ENCODE data around the gene FBXL7. TPM values are rescaled to one million over a fixed set of nuclear protein-coding genes. Genes with fewer than 3 reads are reported as not detected.
"Not testable (repeated sequence)": the region's sequence is repeated elsewhere in the genome, so short reads cannot be mapped to it uniquely, and the experiment has no call there.

FBXL7 gene
- total RNA-seq, 5 donors from 2014 or later (not counting 1 experiment from before 2014, with no cell fraction given), result 0.06 to 0.07 TPM; not detected in 3

GRCh38 chr5:15864536-15865215 lies 364.7 kb downstream of the FBXL7 start:
- POLR2A ChIA-PET, result no interaction called here
- CTCF ChIA-PET, result no interaction called here
- WGBS (ENCODE audit: insufficient coverage), result 83% methylated on average over 3 of the region's 4 CpGs
- H3K27ac ChIP-seq (ENCODE audit: low read length), result no peak overlapping the region
- Mint-ChIP-seq H3K4me1 (no peaks in the 10 kb centered on the region), H3K36me3 (no peaks in the 10 kb centered on the region), H3K27me3 (no peaks in the 10 kb centered on the region), H3K9me3 (peaks cover 18 to 25% (median 24%) of the 10 kb centered on the region in 3 donors), H3K4me3 (no peak overlapping the region), H3K27ac (no peak overlapping the region)
- H3K4me3 ChIP-seq (ENCODE audit: control insufficient read depth in 1 of 2, extremely low read depth in 1 of 2, low read length in 1 of 2), result no peak overlapping the region
- ATAC-seq (replicated peaks in 1 of 4), result no peak
- H3K4me1 ChIP-seq (ENCODE audit: control insufficient read depth in 1 of 2, extremely low read depth in 1 of 2, insufficient read depth in 2 of 2, low read length in 2 of 2), result no peaks in the 10 kb centered on the region
- H3K27me3 ChIP-seq (replicated peaks in 1 of 2; ENCODE audit: control insufficient read depth in 2 of 2, extremely low read depth in 1 of 2, insufficient read depth in 2 of 2, low read length in 1 of 2), result no peaks in the 10 kb centered on the region
- H3K9me3 ChIP-seq, result no peaks in the 10 kb centered on the region
- no peaks in the 10 kb centered on the region for H3K36me3 ChIP-seq (ENCODE audit: control insufficient read depth in 2 of 2, extremely low read depth in 1 of 2, insufficient read depth in 1 of 2, low read length in 1 of 2)
- DNase-seq, result no peak

- H3K4me3 ChIP-seq (ENCODE audit: control insufficient read depth in 1 of 2, extremely low read depth in 1 of 2, low read length in 1 of 2); H3K4me3 Mint-ChIP-seq; H3K4me1 ChIP-seq (ENCODE audit: control insufficient read depth in 1 of 2, extremely low read depth in 1 of 2, insufficient read depth in 2 of 2, low read length in 2 of 2); H3K27me3 Mint-ChIP-seq; H3K4me1 Mint-ChIP-seq; H3K9me3 ChIP-seq; ATAC-seq (replicated peaks in 1 of 4); POLR2A ChIA-PET; H3K36me3 ChIP-seq (ENCODE audit: control insufficient read depth in 2 of 2, extremely low read depth in 1 of 2, insufficient read depth in 1 of 2, low read length in 1 of 2); DNase-seq; CTCF ChIA-PET; H3K27ac Mint-ChIP-seq; H3K36me3 Mint-ChIP-seq; H3K27ac ChIP-seq (ENCODE audit: low read length); H3K27me3 ChIP-seq (replicated peaks in 1 of 2; ENCODE audit: control insufficient read depth in 2 of 2, extremely low read depth in 1 of 2, insufficient read depth in 2 of 2, low read length in 1 of 2): not testable (repeated sequence)
- 60% methylated on average over 1 of the region's 1 CpG for WGBS (ENCODE audit: insufficient coverage)
- peaks cover 30 to 40% (median 32%) of the 10 kb centered on the region in 3 donors for H3K9me3 Mint-ChIP-seq
Observed at GRCh38 chr5:15872259-15872658, 372.3 kb downstream of the FBXL7 start.

GRCh38 chr5:15877914-15878313 lies 377.9 kb downstream of the FBXL7 start:
- Histone ChIP-seq H3K4me1 (ENCODE audit: control insufficient read depth in 1 of 2, extremely low read depth in 1 of 2, insufficient read depth in 2 of 2, low read length in 2 of 2) (no peaks in the 10 kb centered on the region), H3K36me3 (ENCODE audit: control insufficient read depth in 2 of 2, extremely low read depth in 1 of 2, insufficient read depth in 1 of 2, low read length in 1 of 2) (no peaks in the 10 kb centered on the region), H3K9me3 (no peaks in the 10 kb centered on the region), H3K4me3 (ENCODE audit: control insufficient read depth in 1 of 2, extremely low read depth in 1 of 2, low read length in 1 of 2) (no peak overlapping the region), H3K27ac (ENCODE audit: low read length) (no peak overlapping the region), H3K27me3 (replicated peaks in 1 of 2; ENCODE audit: control insufficient read depth in 2 of 2, extremely low read depth in 1 of 2, insufficient read depth in 2 of 2, low read length in 1 of 2) (no peaks in the 10 kb centered on the region)
- Mint-ChIP-seq H3K27me3 (no peaks in the 10 kb centered on the region), H3K4me1 (no peaks in the 10 kb centered on the region), H3K36me3 (no peaks in the 10 kb centered on the region), H3K27ac (no peak overlapping the region), H3K4me3 (no peak overlapping the region), H3K9me3 (peaks cover 5 to 21% (median 8%) of the 10 kb centered on the region in 3 donors)
- WGBS (ENCODE audit: insufficient coverage), result 79% methylated on average over 2 of the region's 5 CpGs
- CTCF ChIA-PET, result no interaction called here
- POLR2A ChIA-PET, result no interaction called here
- ATAC-seq (replicated peaks in 1 of 4) (no peak), DNase-seq (no peak)

GRCh38 chr5:15880201-15880600 lies 380.2 kb downstream of the FBXL7 start:
- no peaks in the 10 kb centered on the region for H3K27me3 Mint-ChIP-seq
- no peaks in the 10 kb centered on the region for H3K27me3 ChIP-seq (replicated peaks in 1 of 2; ENCODE audit: control insufficient read depth in 2 of 2, extremely low read depth in 1 of 2, insufficient read depth in 2 of 2, low read length in 1 of 2)
- H3K4me3 ChIP-seq (ENCODE audit: control insufficient read depth in 1 of 2, extremely low read depth in 1 of 2, low read length in 1 of 2), result no peak overlapping the region
- no peaks in the 10 kb centered on the region for H3K36me3 ChIP-seq (ENCODE audit: control insufficient read depth in 2 of 2, extremely low read depth in 1 of 2, insufficient read depth in 1 of 2, low read length in 1 of 2)
- WGBS (ENCODE audit: insufficient coverage), result 43% methylated on average over 3 of the region's 3 CpGs
- H3K36me3 Mint-ChIP-seq, result no peaks in the 10 kb centered on the region
- no peak for ATAC-seq (replicated peaks in 1 of 4)
- no peaks in the 10 kb centered on the region for H3K9me3 ChIP-seq
- DNase-seq, result no peak
- no peak overlapping the region for H3K4me3 Mint-ChIP-seq
- POLR2A ChIA-PET, result no interaction called here
- no peak overlapping the region for H3K27ac ChIP-seq (ENCODE audit: low read length)
- H3K9me3 Mint-ChIP-seq, result peaks cover 3 to 7% (median 5%) of the 10 kb centered on the region in 3 donors
- CTCF ChIA-PET, result no interaction called here
- no peaks in the 10 kb centered on the region for H3K4me1 ChIP-seq (ENCODE audit: control insufficient read depth in 1 of 2, extremely low read depth in 1 of 2, insufficient read depth in 2 of 2, low read length in 2 of 2)
- no peaks in the 10 kb centered on the region for H3K4me1 Mint-ChIP-seq
- no peak overlapping the region for H3K27ac Mint-ChIP-seq

- no peak overlapping the region for H3K4me3 Mint-ChIP-seq
- no peak overlapping the region for H3K27ac Mint-ChIP-seq
- CTCF ChIA-PET, result no interaction called here
- POLR2A ChIA-PET, result no interaction called here
- no peak for ATAC-seq (replicated peaks in 1 of 4)
- H3K36me3 Mint-ChIP-seq, result no peaks in the 10 kb centered on the region
- no peaks in the 10 kb centered on the region for H3K4me1 ChIP-seq (ENCODE audit: control insufficient read depth in 1 of 2, extremely low read depth in 1 of 2, insufficient read depth in 2 of 2, low read length in 2 of 2)
- no peaks in the 10 kb centered on the region for H3K9me3 ChIP-seq
- H3K36me3 ChIP-seq (ENCODE audit: control insufficient read depth in 2 of 2, extremely low read depth in 1 of 2, insufficient read depth in 1 of 2, low read length in 1 of 2), result no peaks in the 10 kb centered on the region
- H3K27me3 Mint-ChIP-seq, result no peaks in the 10 kb centered on the region
- H3K27me3 ChIP-seq (replicated peaks in 1 of 2; ENCODE audit: control insufficient read depth in 2 of 2, extremely low read depth in 1 of 2, insufficient read depth in 2 of 2, low read length in 1 of 2), result no peaks in the 10 kb centered on the region
- no peak for DNase-seq
- peaks cover 2 to 8% (median 6%) of the 10 kb centered on the region in 3 donors for H3K9me3 Mint-ChIP-seq
- no CpG with 5 or more reads among the region's 3 CpGs for WGBS (ENCODE audit: insufficient coverage)
- H3K4me3 ChIP-seq (ENCODE audit: control insufficient read depth in 1 of 2, extremely low read depth in 1 of 2, low read length in 1 of 2), result no peak overlapping the region
- no peaks in the 10 kb centered on the region for H3K4me1 Mint-ChIP-seq
- H3K27ac ChIP-seq (ENCODE audit: low read length), result no peak overlapping the region
Observed at GRCh38 chr5:15885156-15885555, 385.2 kb downstream of the FBXL7 start.

- no peak for ATAC-seq (replicated peaks in 1 of 4)
- Histone ChIP-seq H3K4me3 (ENCODE audit: control insufficient read depth in 1 of 2, extremely low read depth in 1 of 2, low read length in 1 of 2) (no peak overlapping the region), H3K27ac (ENCODE audit: low read length) (no peak overlapping the region), H3K9me3 (no peaks in the 10 kb centered on the region), H3K27me3 (replicated peaks in 1 of 2; ENCODE audit: control insufficient read depth in 2 of 2, extremely low read depth in 1 of 2, insufficient read depth in 2 of 2, low read length in 1 of 2) (no peaks in the 10 kb centered on the region), H3K36me3 (ENCODE audit: control insufficient read depth in 2 of 2, extremely low read depth in 1 of 2, insufficient read depth in 1 of 2, low read length in 1 of 2) (no peaks in the 10 kb centered on the region), H3K4me1 (ENCODE audit: control insufficient read depth in 1 of 2, extremely low read depth in 1 of 2, insufficient read depth in 2 of 2, low read length in 2 of 2) (no peaks in the 10 kb centered on the region)
- peaks cover 2 to 8% (median 6%) of the 10 kb centered on the region in 3 donors for H3K9me3 Mint-ChIP-seq
- H3K4me3 Mint-ChIP-seq, result no peak overlapping the region
- H3K27me3 Mint-ChIP-seq, result no peaks in the 10 kb centered on the region
- DNase-seq, result no peak
- no peaks in the 10 kb centered on the region for H3K4me1 Mint-ChIP-seq
- H3K27ac Mint-ChIP-seq, result no peak overlapping the region
- no peaks in the 10 kb centered on the region for H3K36me3 Mint-ChIP-seq
- ChIA-PET POLR2A (no interaction called here), CTCF (no interaction called here)
- whole genome bisulfite sequencing (ENCODE audit: insufficient coverage), result 83% methylated on average over 1 of the region's 1 CpG
Observed at GRCh38 chr5:15886156-15886555, 386.2 kb downstream of the FBXL7 start.

- DNase-seq, result no peak
- Mint-ChIP-seq H3K27me3 (no peaks in the 10 kb centered on the region), H3K9me3 (peaks cover 0 to 12% (median 6%) of the 10 kb centered on the region in 3 donors), H3K27ac (no peak overlapping the region), H3K4me3 (no peak overlapping the region), H3K36me3 (no peaks in the 10 kb centered on the region), H3K4me1 (no peaks in the 10 kb centered on the region)
- H3K9me3 ChIP-seq, result no peaks in the 10 kb centered on the region
- no peak overlapping the region for H3K27ac ChIP-seq (ENCODE audit: low read length)
- ATAC-seq (replicated peaks in 1 of 4), result no peak
- ChIA-PET CTCF (no interaction called here), POLR2A (no interaction called here)
- H3K4me1 ChIP-seq (ENCODE audit: control insufficient read depth in 1 of 2, extremely low read depth in 1 of 2, insufficient read depth in 2 of 2, low read length in 2 of 2), result no peaks in the 10 kb centered on the region
- WGBS (ENCODE audit: insufficient coverage), result no CpG with 5 or more reads among the region's 3 CpGs
- H3K36me3 ChIP-seq (ENCODE audit: control insufficient read depth in 2 of 2, extremely low read depth in 1 of 2, insufficient read depth in 1 of 2, low read length in 1 of 2), result no peaks in the 10 kb centered on the region
- no peak overlapping the region for H3K4me3 ChIP-seq (ENCODE audit: control insufficient read depth in 1 of 2, extremely low read depth in 1 of 2, low read length in 1 of 2)
- H3K27me3 ChIP-seq (replicated peaks in 1 of 2; ENCODE audit: control insufficient read depth in 2 of 2, extremely low read depth in 1 of 2, insufficient read depth in 2 of 2, low read length in 1 of 2), result no peaks in the 10 kb centered on the region
Observed at GRCh38 chr5:15887093-15887492, 387.1 kb downstream of the FBXL7 start.

All from T-cell (primary cell).